Naive B cell (primary cell): Measurements from ENCODE around the gene CDC25B. TPM values are rescaled to one million over a fixed set of nuclear protein-coding genes. Genes with fewer than 3 reads are reported as not detected.
"Not testable (repeated sequence)": the region's sequence is repeated elsewhere in the genome, so short reads cannot be mapped to it uniquely, and the experiment has no call there.

Experiments
- ATAC-seq, 2 donors: fragments of 150-1000 bp; cut with Tn5 transposase; 2 replicates each; pipeline ENCODE4 v1.10.0; 2021; ENCODE audit warnings: low read depth in 2 of 2, mild to moderate bottlenecking in 2 of 2, moderate library complexity in 2 of 2
- DNase-seq: peaks from one replicate; pipeline ENCODE4 v3.0.0; 2022
- H3K27ac Mint-ChIP-seq, 6 donors: one replicate each; pipeline ENCODE4 v1.8.0; 2020 to 2022; ENCODE audit warnings: mild to moderate bottlenecking in 6 of 6, mixed read lengths in 6 of 6, moderate library complexity in 5 of 6, inconsistent platforms in 2 of 6
- H3K27me3 Mint-ChIP-seq, 3 donors: one replicate each; pipeline ENCODE4 v1.8.0; 2021 to 2022; ENCODE audit warnings: mixed read lengths in 3 of 3, mild to moderate bottlenecking in 1 of 3
- H3K36me3 Mint-ChIP-seq, 2 donors: one replicate each; pipeline ENCODE4 v1.8.0; 2020 to 2022; ENCODE audit warnings: mixed read lengths in 2 of 2, inconsistent platforms in 1 of 2, mild to moderate bottlenecking in 1 of 2
- H3K4me1 Mint-ChIP-seq, 3 donors: one replicate each; pipeline ENCODE4 v1.8.0; 2020 to 2022; ENCODE audit warnings: mixed read lengths in 3 of 3, inconsistent platforms in 1 of 3, mild to moderate bottlenecking in 1 of 3, moderate library complexity in 1 of 3
- H3K4me3 Mint-ChIP-seq, 8 donors: one replicate each; pipeline ENCODE4 v1.8.0; 2020 to 2022; ENCODE audit warnings: mild to moderate bottlenecking in 8 of 8, mixed read lengths in 8 of 8, moderate library complexity in 8 of 8, inconsistent platforms in 2 of 8
- H3K9me3 Mint-ChIP-seq, 7 donors: one replicate each; pipeline ENCODE4 v1.8.0; 2020 to 2022; ENCODE audit warnings: mixed read lengths in 7 of 7, mild to moderate bottlenecking in 5 of 7, inconsistent platforms in 2 of 7, moderate library complexity in 1 of 7
- polyA plus RNA-seq, 6 donors: library from polyadenylated mRNA; unstranded; fragments of 300-500 nt; fragmentation: Illumina TruSeq; gene quantifications; one replicate each; pipeline ENCODE4 v1.2.3, GENCODE V29; 2021; ENCODE audit warnings: low read depth in 6 of 6

Gene CDC25B
- polyA plus RNA-seq, 6 donors from 2014 or later: 13.0 to 22.1 (median 19.5) TPM

GRCh38 chr20:3843990-3844619 is 48.0 kb downstream of the CDC25B start:
- peaks cover 13 to 32% (median 16%) of the 10 kb centered on the region in 3 donors for H3K4me1 Mint-ChIP-seq
- not testable (repeated sequence) for ATAC-seq, H3K9me3 Mint-ChIP-seq, H3K36me3 Mint-ChIP-seq, DNase-seq, H3K27me3 Mint-ChIP-seq
- peak overlapping the region in 1 of 6 donors; percentile 49 for H3K27ac Mint-ChIP-seq
- peak overlapping the region in 2 of 8 donors; percentile 15 to 24 for H3K4me3 Mint-ChIP-seq

- ATAC-seq (no peak), DNase-seq (no peak)
- Mint-ChIP-seq H3K9me3 (no peaks in the 10 kb centered on the region), H3K4me3 (peak overlapping the region; percentile 88 to 95 (median 90)), H3K4me1 (peaks cover 17 to 39% (median 24%) of the 10 kb centered on the region in 3 donors), H3K36me3 (no peaks in the 10 kb centered on the region), H3K27me3 (no peaks in the 10 kb centered on the region), H3K27ac (peak overlapping the region; percentile 63 to 96 (median 88))
These were observed 50.2 kb downstream of the CDC25B start for GRCh38 chr20:3846378-3846739.

GRCh38 chr20:3846740-3847428 is 50.8 kb downstream of the CDC25B start, which contains the start of gene MAVS:
MAVS (plus strand) TSS chr20:3846834; CDS start chr20:3854625, 7,791 bp downstream.
- H3K27me3 Mint-ChIP-seq: no peaks in the 10 kb centered on the region
- H3K27ac Mint-ChIP-seq: peak within 1 kb of the TSS; percentile 82 to 96 (median 88)
- no peaks in the 10 kb centered on the region for H3K9me3 Mint-ChIP-seq
- peak within 1 kb of the TSS; percentile 88 to 95 (median 90) for H3K4me3 Mint-ChIP-seq
- peaks cover 17 to 39% (median 24%) of the 10 kb centered on the region in 3 donors for H3K4me1 Mint-ChIP-seq
- DNase-seq: peak; percentile 86
- no peaks in the 10 kb centered on the region for H3K36me3 Mint-ChIP-seq
- peak; percentile 98 for ATAC-seq

- H3K27me3 Mint-ChIP-seq: no peaks in the 10 kb centered on the region
- peak overlapping the region; percentile 24 to 96 (median 84) for H3K27ac Mint-ChIP-seq
- peaks cover 17 to 39% (median 24%) of the 10 kb centered on the region in 3 donors for H3K4me1 Mint-ChIP-seq
- no peaks in the 10 kb centered on the region for H3K36me3 Mint-ChIP-seq
- no peaks in the 10 kb centered on the region for H3K9me3 Mint-ChIP-seq
- DNase-seq: no peak
- H3K4me3 Mint-ChIP-seq: peak overlapping the region; percentile 88 to 95 (median 90)
- no peak for ATAC-seq
These were observed 51.4 kb downstream of the CDC25B start for GRCh38 chr20:3847429-3847940.

- H3K36me3 Mint-ChIP-seq: no peaks in the 10 kb centered on the region
- H3K27ac Mint-ChIP-seq: peak overlapping the region; percentile 10 to 87 (median 80)
- peaks cover 17 to 39% (median 24%) of the 10 kb centered on the region in 3 donors for H3K4me1 Mint-ChIP-seq
- DNase-seq (no peak), ATAC-seq (no peak)
- no peaks in the 10 kb centered on the region for H3K27me3 Mint-ChIP-seq
- peak overlapping the region; percentile 64 to 93 (median 90) for H3K4me3 Mint-ChIP-seq
- H3K9me3 Mint-ChIP-seq: no peaks in the 10 kb centered on the region
These were observed 52.5 kb downstream of the CDC25B start for GRCh38 chr20:3848565-3848964.

GRCh38 chr20:3854462-3854871 is 58.4 kb downstream of the CDC25B start:
- peak overlapping the region in 3 of 6 donors; percentile 11 to 60 (median 38) for H3K27ac Mint-ChIP-seq
- no peak for ATAC-seq

More at GRCh38 chr20:3854462-3854871, 58.4 kb downstream of the CDC25B start:
- no peak for DNase-seq
- Mint-ChIP-seq H3K4me3 (no peak overlapping the region), H3K9me3 (no peaks in the 10 kb centered on the region), H3K4me1 (peaks cover 10 to 16% (median 14%) of the 10 kb centered on the region in 3 donors), H3K36me3 (peaks cover 0 to 23% of the 10 kb centered on the region in 2 donors), H3K27me3 (no peaks in the 10 kb centered on the region)

Other genes starting within 250 kb of the CDC25B start
- not detected for gene GFRA4, start 132.9 kb upstream of the CDC25B start, polyA plus RNA-seq
- gene ADAM33, start 114.3 kb upstream of the CDC25B start, polyA plus RNA-seq: not detected
- not detected for gene SIGLEC1, start 83.7 kb upstream of the CDC25B start, polyA plus RNA-seq
- gene HSPA12B, start 63.6 kb upstream of the CDC25B start, polyA plus RNA-seq: not detected
- gene ADISSP, start 28.6 kb upstream of the CDC25B start, polyA plus RNA-seq: 10 to 100 TPM; 17.3 to 24.9 (median 20.8) TPM
- gene SPEF1, start 14.9 kb upstream of the CDC25B start, polyA plus RNA-seq: not detected
- 1 to 10 TPM in 5 of 6 donors, under 1 TPM in 1; 0.27 to 2.2 (median 1.6) TPM for gene CENPB, start 9.6 kb upstream of the CDC25B start, polyA plus RNA-seq
- 10 to 100 TPM; 11.1 to 33.6 (median 13.5) TPM for gene AP5S1, start 24.2 kb downstream of the CDC25B start, polyA plus RNA-seq
- 1 to 10 TPM; 2.6 to 9.9 (median 3.2) TPM for gene MAVS, start 50.5 kb downstream of the CDC25B start, polyA plus RNA-seq
- gene PANK2, start 93.1 kb downstream of the CDC25B start, polyA plus RNA-seq: 10 to 100 TPM; 34.8 to 57.7 (median 45.9) TPM
- gene RNF24, start 219.2 kb downstream of the CDC25B start, polyA plus RNA-seq: 1 to 10 TPM; 4.3 to 9.9 (median 6.9) TPM